SK-N-SH treated with all-trans-retinoic acid at 6 μM for 48 hours (cell line): ENCODE results near the gene ZCCHC7.

Experiments
- ARNTL ChIP-seq: fragments of 450-650 bp; formaldehyde crosslinking; IDR thresholded peaks from 2 replicates; pipeline ENCODE4 v1.5.0; 2020; ENCODE audit warnings: low read depth, mild to moderate bottlenecking, moderate library complexity, borderline replicate concordance
- CREB5 ChIP-seq: fragments of 250-450 bp; sonication (Bioruptor Pico); IDR thresholded peaks from 2 replicates; pipeline ENCODE4 v1.5.1; 2020; ENCODE audit warnings: low read depth, mild to moderate bottlenecking, moderate library complexity
- CSRNP3 ChIP-seq: fragments of 250-450 bp; sonication (Bioruptor Pico); IDR thresholded peaks from 2 replicates; pipeline ENCODE4 v1.5.1; 2021; ENCODE audit warnings: mild to moderate bottlenecking, moderate library complexity
- OSR1 ChIP-seq: fragments of 250-450 bp; sonication (Bioruptor Pico); IDR thresholded peaks from 2 replicates; pipeline ENCODE4 v1.8.0; 2022; ENCODE audit warnings: moderate library complexity, mild to moderate bottlenecking, inconsistent platforms
- PATZ1 ChIP-seq: fragments of 250-450 bp; sonication (Bioruptor Pico); IDR thresholded peaks from 2 replicates; pipeline ENCODE4 v1.8.0; 2020; ENCODE audit warnings: mild to moderate bottlenecking, moderate library complexity, borderline replicate concordance
- TCF4 ChIP-seq: fragments of 250-450 bp; sonication (Bioruptor Pico); IDR thresholded peaks from 2 replicates; pipeline ENCODE4 v1.8.0; 2021; ENCODE audit warnings: mild to moderate bottlenecking, moderate library complexity, borderline replicate concordance
- ZNF565 ChIP-seq: fragments of 450-650 bp; formaldehyde crosslinking; conservative IDR thresholded peaks from 2 replicates; pipeline ENCODE4 v1.5.0; 2020; ENCODE audit warnings: low read depth, mild to moderate bottlenecking, moderate library complexity
- TF ChIP-seq, protein P1 (sequence below): fragments of 250-450 bp; sonication (Bioruptor Pico); IDR thresholded peaks from 2 replicates; pipeline ENCODE4 v1.5.0; 2020; ENCODE audit warnings: mild to moderate bottlenecking, moderate library complexity

DNA sequence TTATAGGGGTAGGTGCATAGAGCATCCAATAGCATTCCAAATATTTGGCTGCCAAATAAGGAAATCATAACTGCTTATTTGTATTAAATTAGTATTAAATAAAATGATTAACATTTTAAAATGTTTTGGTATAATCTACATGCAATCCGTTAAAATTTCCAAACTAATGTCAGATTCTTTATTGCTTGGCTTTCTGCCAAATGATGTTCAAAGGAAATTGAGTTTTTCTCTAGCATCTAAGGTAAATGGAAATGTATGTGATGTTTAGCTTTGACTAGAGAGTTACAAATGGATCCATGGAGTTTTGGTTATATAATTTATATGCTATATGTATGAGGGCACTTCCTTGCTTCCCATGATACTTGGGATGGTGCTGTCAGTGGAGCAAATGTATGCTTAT is 121.7 kb downstream of the ZCCHC7 start:
- TF ChIP-seq CSRNP3: no peak
- TF ChIP-seq ARNTL (CRISPR knock-in tag): no peak
- no peak for TF ChIP-seq PATZ1 (CRISPR knock-in tag)
- no peak for TF ChIP-seq OSR1 (CRISPR knock-in tag)
- no peak for TF ChIP-seq CREB5 (CRISPR knock-in tag)
- no peak for TF ChIP-seq ZNF565 (CRISPR knock-in tag)
- TF ChIP-seq, protein P1, sequence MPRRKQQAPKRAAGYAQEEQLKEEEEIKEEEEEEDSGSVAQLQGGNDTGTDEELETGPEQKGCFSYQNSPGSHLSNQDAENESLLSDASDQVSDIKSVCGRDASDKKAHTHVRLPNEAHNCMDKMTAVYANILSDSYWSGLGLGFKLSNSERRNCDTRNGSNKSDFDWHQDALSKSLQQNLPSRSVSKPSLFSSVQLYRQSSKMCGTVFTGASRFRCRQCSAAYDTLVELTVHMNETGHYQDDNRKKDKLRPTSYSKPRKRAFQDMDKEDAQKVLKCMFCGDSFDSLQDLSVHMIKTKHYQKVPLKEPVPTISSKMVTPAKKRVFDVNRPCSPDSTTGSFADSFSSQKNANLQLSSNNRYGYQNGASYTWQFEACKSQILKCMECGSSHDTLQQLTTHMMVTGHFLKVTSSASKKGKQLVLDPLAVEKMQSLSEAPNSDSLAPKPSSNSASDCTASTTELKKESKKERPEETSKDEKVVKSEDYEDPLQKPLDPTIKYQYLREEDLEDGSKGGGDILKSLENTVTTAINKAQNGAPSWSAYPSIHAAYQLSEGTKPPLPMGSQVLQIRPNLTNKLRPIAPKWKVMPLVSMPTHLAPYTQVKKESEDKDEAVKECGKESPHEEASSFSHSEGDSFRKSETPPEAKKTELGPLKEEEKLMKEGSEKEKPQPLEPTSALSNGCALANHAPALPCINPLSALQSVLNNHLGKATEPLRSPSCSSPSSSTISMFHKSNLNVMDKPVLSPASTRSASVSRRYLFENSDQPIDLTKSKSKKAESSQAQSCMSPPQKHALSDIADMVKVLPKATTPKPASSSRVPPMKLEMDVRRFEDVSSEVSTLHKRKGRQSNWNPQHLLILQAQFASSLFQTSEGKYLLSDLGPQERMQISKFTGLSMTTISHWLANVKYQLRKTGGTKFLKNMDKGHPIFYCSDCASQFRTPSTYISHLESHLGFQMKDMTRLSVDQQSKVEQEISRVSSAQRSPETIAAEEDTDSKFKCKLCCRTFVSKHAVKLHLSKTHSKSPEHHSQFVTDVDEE (CRISPR knock-in tag): no peak
- TF ChIP-seq TCF4: no peak
